HL-60 (cell line): ENCODE measurements around the gene ARHGEF4.

Source experiments
- POLR2AphosphoS5 ChIP-seq: IDR thresholded peaks from 2 replicates; pipeline ENCODE4 v1.6.1; 2012; ENCODE audit warnings: low read depth
- REST ChIP-seq: IDR thresholded peaks from 2 replicates; pipeline ENCODE4 v1.6.1; 2012; ENCODE audit warnings: low read depth; ENCODE audit not compliant: insufficient replicate concordance
- SPI1 ChIP-seq: IDR thresholded peaks from 2 replicates; pipeline ENCODE4 v1.6.1; 2012; ENCODE audit warnings: low read depth, mild to moderate bottlenecking, borderline replicate concordance
- TF ChIP-seq, protein P1 (sequence below): IDR thresholded peaks from one replicate; pipeline ENCODE4 v1.5.1; 2011; ENCODE audit warnings: low read length, control low read depth, inconsistent platforms; ENCODE audit not compliant: insufficient read depth

DNA sequence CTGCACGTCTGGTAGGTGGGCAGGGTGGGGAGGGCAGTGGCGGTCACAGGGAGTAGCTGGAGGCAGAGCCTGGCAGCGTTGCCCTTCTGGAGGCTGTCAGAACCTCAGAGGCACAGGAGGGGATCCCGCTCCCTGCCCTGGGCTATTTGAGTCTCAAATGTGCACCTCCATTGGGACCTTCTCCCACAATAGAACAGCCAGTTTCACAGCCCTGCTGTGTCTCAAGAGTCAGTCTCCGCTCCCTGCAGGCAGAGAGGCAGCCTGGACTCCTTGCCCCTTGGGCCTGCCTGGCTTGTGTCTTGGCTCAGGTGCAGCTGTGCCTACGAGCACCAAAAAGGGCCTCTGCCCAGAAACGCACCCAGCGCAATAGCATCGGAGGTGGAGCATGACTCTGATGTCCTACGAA lies 199.1 kb downstream of the ARHGEF4 start:
- TF ChIP-seq, protein P1, sequence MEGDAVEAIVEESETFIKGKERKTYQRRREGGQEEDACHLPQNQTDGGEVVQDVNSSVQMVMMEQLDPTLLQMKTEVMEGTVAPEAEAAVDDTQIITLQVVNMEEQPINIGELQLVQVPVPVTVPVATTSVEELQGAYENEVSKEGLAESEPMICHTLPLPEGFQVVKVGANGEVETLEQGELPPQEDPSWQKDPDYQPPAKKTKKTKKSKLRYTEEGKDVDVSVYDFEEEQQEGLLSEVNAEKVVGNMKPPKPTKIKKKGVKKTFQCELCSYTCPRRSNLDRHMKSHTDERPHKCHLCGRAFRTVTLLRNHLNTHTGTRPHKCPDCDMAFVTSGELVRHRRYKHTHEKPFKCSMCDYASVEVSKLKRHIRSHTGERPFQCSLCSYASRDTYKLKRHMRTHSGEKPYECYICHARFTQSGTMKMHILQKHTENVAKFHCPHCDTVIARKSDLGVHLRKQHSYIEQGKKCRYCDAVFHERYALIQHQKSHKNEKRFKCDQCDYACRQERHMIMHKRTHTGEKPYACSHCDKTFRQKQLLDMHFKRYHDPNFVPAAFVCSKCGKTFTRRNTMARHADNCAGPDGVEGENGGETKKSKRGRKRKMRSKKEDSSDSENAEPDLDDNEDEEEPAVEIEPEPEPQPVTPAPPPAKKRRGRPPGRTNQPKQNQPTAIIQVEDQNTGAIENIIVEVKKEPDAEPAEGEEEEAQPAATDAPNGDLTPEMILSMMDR: no peak
- TF ChIP-seq REST: no peak
- no peak for TF ChIP-seq POLR2AphosphoS5
- TF ChIP-seq SPI1: no peak
